CD4-positive, alpha-beta T cell treated with Interleukin-6 at 100 ng/mL for 8 hours (primary cell): Measurements from ENCODE around the gene KIR2DL3.
"Not testable (repeated sequence)": the region's sequence is repeated elsewhere in the genome, so short reads cannot be mapped to it uniquely, and the experiment has no call there.

ENCODE experiments used
- DNase-seq: peaks from one replicate; pipeline ENCODE4 v3.0.0-alpha.2; 2020; ENCODE audit warnings: mixed read lengths, low spot score

KIR2DL3 gene

GRCh38 chr19:54738306-54738705 lies at the start of gene KIR2DL3:
Gene KIR2DL3, plus strand, starts transcription at chr19:54738513. Its CDS starts 33 bp downstream, at chr19:54738546.
- DNase-seq: not testable (repeated sequence)

GRCh38 chr19:54691582-54692297 lies 46.6 kb upstream of the KIR2DL3 start:
- DNase-seq: no peak

- DNase-seq: no peak
Measured at GRCh38 chr19:54692298-54692615, 46.1 kb upstream of the KIR2DL3 start.

GRCh38 chr19:54694648-54695047 lies 43.7 kb upstream of the KIR2DL3 start:
- no peak for DNase-seq

GRCh38 chr19:54696117-54696548 lies 42.2 kb upstream of the KIR2DL3 start:
- DNase-seq: no peak

GRCh38 chr19:54696766-54697165 lies 41.5 kb upstream of the KIR2DL3 start:
- DNase-seq: no peak

- DNase-seq: not testable (repeated sequence)
Measured at GRCh38 chr19:54697716-54698115, 40.6 kb upstream of the KIR2DL3 start.

GRCh38 chr19:54704928-54705327 lies 33.4 kb upstream of the KIR2DL3 start:
- no peak for DNase-seq

GRCh38 chr19:54707962-54708361 lies 30.4 kb upstream of the KIR2DL3 start:
- no peak for DNase-seq

GRCh38 chr19:54708781-54709180 lies 29.5 kb upstream of the KIR2DL3 start:
- DNase-seq: no peak

GRCh38 chr19:54709212-54709948 lies 28.9 kb upstream of the KIR2DL3 start:
- no peak for DNase-seq

GRCh38 chr19:54709956-54710355 lies 28.4 kb upstream of the KIR2DL3 start:
- DNase-seq: not testable (repeated sequence)

- no peak for DNase-seq
Measured at GRCh38 chr19:54724142-54724541, 14.2 kb upstream of the KIR2DL3 start, which contains the start of gene KIR3DL3. Gene KIR3DL3, plus strand, starts transcription at chr19:54724442. Its CDS starts 55 bp downstream, at chr19:54724497.

- DNase-seq: no peak
Measured at GRCh38 chr19:54724644-54725043, 13.7 kb upstream of the KIR2DL3 start.

GRCh38 chr19:54725321-54725720 lies 13.0 kb upstream of the KIR2DL3 start:
- DNase-seq: no peak

GRCh38 chr19:54727562-54727961 lies 10.8 kb upstream of the KIR2DL3 start:
- DNase-seq: no peak

GRCh38 chr19:54728167-54728566 lies 10.1 kb upstream of the KIR2DL3 start:
- no peak for DNase-seq

- DNase-seq: no peak
Measured at GRCh38 chr19:54729416-54730188, 8.7 kb upstream of the KIR2DL3 start.

- no peak for DNase-seq
Measured at GRCh38 chr19:54731191-54731590, 7.1 kb upstream of the KIR2DL3 start.

- DNase-seq: no peak
Measured at GRCh38 chr19:54738715-54739114, 402 bp downstream of the KIR2DL3 start.

GRCh38 chr19:54739587-54740497 lies 1.5 kb downstream of the KIR2DL3 start:
- DNase-seq: no peak

GRCh38 chr19:54741950-54742349 lies 3.6 kb downstream of the KIR2DL3 start:
- DNase-seq: not testable (repeated sequence)
